ENCODE results near the gene CD99. TPM values are rescaled to one million over a fixed set of nuclear protein-coding genes. Genes with fewer than 3 reads are reported as not detected.

Gene CD99
- total and polyA plus RNA-seq, 2 of the 13 experiments (the other 11 are each of a cell fraction or from before 2014, with no cell fraction given): 78.8 to 111 TPM

DNA sequence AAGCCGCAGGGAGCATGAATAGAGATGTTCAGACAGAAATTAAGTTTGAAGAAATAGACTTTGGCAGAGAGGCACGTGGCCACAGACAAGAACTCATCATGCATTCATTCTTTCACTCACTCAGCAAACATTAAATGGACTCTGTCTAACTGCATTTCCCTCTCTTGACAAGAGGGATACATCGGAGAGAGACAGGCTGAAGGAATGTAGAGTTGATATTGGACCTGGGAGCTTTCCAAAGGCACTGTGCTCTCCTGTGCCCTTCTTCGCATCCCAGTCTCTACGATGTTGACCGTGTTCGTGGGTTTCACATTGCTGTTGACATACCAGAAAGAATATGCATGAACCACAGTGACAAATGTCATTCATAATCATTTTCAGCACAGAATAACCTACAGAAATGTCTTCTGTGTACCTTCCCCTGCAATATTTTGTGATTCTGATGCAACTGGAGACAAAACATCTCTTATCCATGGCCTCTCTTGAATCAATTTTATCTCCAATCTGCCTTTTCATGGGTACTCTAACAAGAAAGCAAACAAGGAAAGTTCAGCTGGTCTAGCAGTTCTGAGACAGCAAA, 34.7 kb upstream of the CD99 start (continued):
- TF ChIP-seq ZNF800 (CRISPR knock-in tag; IDR thresholded peaks at IDR 0.05): no peak
- peak; percentile 52; the same call in 1 of the 2 replicates for TF ChIP-seq HNF4A (CRISPR knock-in tag; IDR thresholded peaks at IDR 0.05)
- TF ChIP-seq REPIN1 (CRISPR knock-in tag; IDR thresholded peaks at IDR 0.05; ENCODE audit: borderline replicate concordance, low read depth): no peak
- TF ChIP-seq SRF (IDR thresholded peaks at IDR 0.05; ENCODE audit: low read depth, low read length): no peak
- no peak for TF ChIP-seq SPEN (CRISPR knock-in tag; IDR thresholded peaks at IDR 0.05; ENCODE audit: low read depth)
- TF ChIP-seq SMYD3 (CRISPR knock-in tag; IDR thresholded peaks at IDR 0.05): no peak
- TF ChIP-seq ZBTB7A (CRISPR knock-in tag; IDR thresholded peaks at IDR 0.05): no peak
- no peak; the same call in 1 of the 2 replicates for TF ChIP-seq BHLHE40 (IDR thresholded peaks at IDR 0.05; ENCODE audit: low read length)
- no peak for TF ChIP-seq ZBED4 (CRISPR knock-in tag; IDR thresholded peaks at IDR 0.05; ENCODE audit: borderline replicate concordance)
- no peak for TF ChIP-seq ZBTB3 (CRISPR knock-in tag; IDR thresholded peaks at IDR 0.05; ENCODE audit: borderline replicate concordance, low read depth)
- no peak for TF ChIP-seq CCAR2 (optimal IDR thresholded peaks at IDR 0.05; ENCODE audit: low read depth, low read length)
- no peak for TF ChIP-seq GPN1 (CRISPR knock-in tag; IDR thresholded peaks at IDR 0.05; ENCODE audit: borderline replicate concordance)
- TF ChIP-seq XRCC5 (optimal IDR thresholded peaks at IDR 0.05; ENCODE audit: low read length): no peak
- TF ChIP-seq ZNF616 (CRISPR knock-in tag; IDR thresholded peaks at IDR 0.05; ENCODE audit: low read depth): no peak
- TF ChIP-seq ZNF180 (CRISPR knock-in tag; IDR thresholded peaks at IDR 0.05; ENCODE audit: borderline replicate concordance, low read depth): no peak
- TF ChIP-seq, protein P1, sequence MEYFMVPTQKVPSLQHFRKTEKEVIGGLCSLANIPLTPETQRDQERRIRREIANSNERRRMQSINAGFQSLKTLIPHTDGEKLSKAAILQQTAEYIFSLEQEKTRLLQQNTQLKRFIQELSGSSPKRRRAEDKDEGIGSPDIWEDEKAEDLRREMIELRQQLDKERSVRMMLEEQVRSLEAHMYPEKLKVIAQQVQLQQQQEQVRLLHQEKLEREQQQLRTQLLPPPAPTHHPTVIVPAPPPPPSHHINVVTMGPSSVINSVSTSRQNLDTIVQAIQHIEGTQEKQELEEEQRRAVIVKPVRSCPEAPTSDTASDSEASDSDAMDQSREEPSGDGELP (IDR thresholded peaks at IDR 0.05; ENCODE audit: borderline replicate concordance, low read depth): peak; percentile 26; the same call in 1 of the 2 replicates
- no peak for TF ChIP-seq SALL1 (CRISPR knock-in tag; IDR thresholded peaks at IDR 0.05)
- no peak for TF ChIP-seq CHCHD3 (CRISPR knock-in tag; IDR thresholded peaks at IDR 0.05)
- no peak for TF ChIP-seq ZNF296 (CRISPR knock-in tag; conservative IDR thresholded peaks at IDR 0.05)
- TF ChIP-seq ZNF816 (CRISPR knock-in tag; IDR thresholded peaks at IDR 0.05; ENCODE audit: borderline replicate concordance): no peak
- TF ChIP-seq ELF4 (CRISPR knock-in tag; IDR thresholded peaks at IDR 0.05; ENCODE audit: borderline replicate concordance): no peak
- no peak for TF ChIP-seq MIXL1 (CRISPR knock-in tag; IDR thresholded peaks at IDR 0.05)
- no peak for TF ChIP-seq IRX3 (CRISPR knock-in tag; IDR thresholded peaks at IDR 0.05; ENCODE audit: borderline replicate concordance, low read depth)
- TF ChIP-seq FOXK1 (CRISPR knock-in tag; IDR thresholded peaks at IDR 0.05; ENCODE audit: borderline replicate concordance, low read depth): peak; percentile 20; the same call in 1 of the 2 replicates
- no peak for TF ChIP-seq KMT2B (CRISPR knock-in tag; IDR thresholded peaks at IDR 0.05)
- no peak for TF ChIP-seq HIVEP1 (CRISPR knock-in tag; IDR thresholded peaks at IDR 0.05)

Data from HepG2 (cell line).